ENCODE data around the gene BRPF3. TPM values are rescaled to one million over a fixed set of nuclear protein-coding genes. Genes with fewer than 3 reads are reported as not detected.

The BRPF3 gene
- total RNA-seq, 4 donors from 2014 or later, result 21.5 to 34.8 (median 22.3) TPM

DNA sequence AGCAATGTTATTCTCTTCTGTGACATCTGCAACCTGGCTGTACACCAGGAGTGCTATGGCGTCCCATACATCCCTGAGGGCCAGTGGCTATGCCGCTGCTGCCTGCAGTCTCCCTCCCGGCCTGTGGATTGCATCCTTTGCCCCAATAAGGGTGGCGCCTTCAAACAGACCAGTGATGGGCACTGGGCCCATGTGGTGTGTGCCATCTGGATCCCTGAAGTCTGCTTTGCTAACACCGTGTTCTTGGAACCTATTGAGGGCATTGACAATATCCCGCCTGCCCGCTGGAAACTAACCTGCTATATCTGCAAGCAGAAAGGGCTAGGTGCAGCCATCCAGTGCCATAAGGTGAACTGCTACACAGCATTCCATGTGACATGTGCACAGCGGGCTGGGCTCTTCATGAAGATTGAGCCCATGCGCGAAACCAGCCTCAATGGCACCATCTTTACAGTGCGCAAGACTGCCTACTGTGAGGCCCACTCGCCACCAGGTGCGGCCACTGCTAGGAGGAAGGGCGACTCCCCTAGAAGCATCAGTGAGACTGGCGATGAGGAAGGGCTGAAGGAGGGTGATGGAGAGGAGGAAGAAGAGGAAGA, 4.6 kb downstream of the BRPF3 start:
- DNase-seq (ENCODE audit: extremely low spot score), result no peak
- WGBS, result 97% methylated on average over 15 of the region's 15 CpGs
- intact Hi-C loops (cut with DNase I), result no loop called here
- Histone ChIP-seq H3K27ac (replicated peaks in 1 of 4) (no peak overlapping the region), H3K4me1 (peaks cover 9 to 69% (median 39%) of the 10 kb centered on the region in 4 donors), H3K9me3 (no peaks in the 10 kb centered on the region), H3K27me3 (no peaks in the 10 kb centered on the region), H3K4me3 (no peak overlapping the region), H3K36me3 (peaks cover 34 to 61% (median 56%) of the 10 kb centered on the region in 4 donors)
- TF ChIP-seq POLR2A (IDR thresholded peaks at IDR 0.05; ENCODE audit: low read depth), result no peak
- TF ChIP-seq, protein P1, sequence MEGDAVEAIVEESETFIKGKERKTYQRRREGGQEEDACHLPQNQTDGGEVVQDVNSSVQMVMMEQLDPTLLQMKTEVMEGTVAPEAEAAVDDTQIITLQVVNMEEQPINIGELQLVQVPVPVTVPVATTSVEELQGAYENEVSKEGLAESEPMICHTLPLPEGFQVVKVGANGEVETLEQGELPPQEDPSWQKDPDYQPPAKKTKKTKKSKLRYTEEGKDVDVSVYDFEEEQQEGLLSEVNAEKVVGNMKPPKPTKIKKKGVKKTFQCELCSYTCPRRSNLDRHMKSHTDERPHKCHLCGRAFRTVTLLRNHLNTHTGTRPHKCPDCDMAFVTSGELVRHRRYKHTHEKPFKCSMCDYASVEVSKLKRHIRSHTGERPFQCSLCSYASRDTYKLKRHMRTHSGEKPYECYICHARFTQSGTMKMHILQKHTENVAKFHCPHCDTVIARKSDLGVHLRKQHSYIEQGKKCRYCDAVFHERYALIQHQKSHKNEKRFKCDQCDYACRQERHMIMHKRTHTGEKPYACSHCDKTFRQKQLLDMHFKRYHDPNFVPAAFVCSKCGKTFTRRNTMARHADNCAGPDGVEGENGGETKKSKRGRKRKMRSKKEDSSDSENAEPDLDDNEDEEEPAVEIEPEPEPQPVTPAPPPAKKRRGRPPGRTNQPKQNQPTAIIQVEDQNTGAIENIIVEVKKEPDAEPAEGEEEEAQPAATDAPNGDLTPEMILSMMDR (IDR thresholded peaks at IDR 0.05), result no peak
- no peak for TF ChIP-seq POLR2AphosphoS5 (IDR thresholded peaks at IDR 0.05)
- TF ChIP-seq EP300 (IDR thresholded peaks at IDR 0.05), result no peak

GRCh38 chr6:36201612-36202011, 5.1 kb downstream of the BRPF3 start:
- intact Hi-C loops (cut with DNase I), result no loop called here
- Histone ChIP-seq H3K27me3 (no peaks in the 10 kb centered on the region), H3K36me3 (peaks cover 34 to 66% (median 60%) of the 10 kb centered on the region in 4 donors), H3K4me1 (peaks cover 9 to 68% (median 38%) of the 10 kb centered on the region in 4 donors), H3K27ac (replicated peaks in 1 of 4) (no peak overlapping the region), H3K9me3 (no peaks in the 10 kb centered on the region), H3K4me3 (no peak overlapping the region)
- DNase-seq (ENCODE audit: extremely low spot score), result no peak
- WGBS, result 60% methylated on average over 3 of the region's 3 CpGs
- TF ChIP-seq, protein P1 (IDR thresholded peaks at IDR 0.05), result no peak
- TF ChIP-seq EP300 (IDR thresholded peaks at IDR 0.05) (no peak), POLR2A (IDR thresholded peaks at IDR 0.05; ENCODE audit: low read depth) (no peak), POLR2AphosphoS5 (IDR thresholded peaks at IDR 0.05) (no peak)

- intact Hi-C loops (cut with DNase I), result no loop called here
- no peaks in the 10 kb centered on the region for H3K9me3 ChIP-seq
- peaks cover 9 to 68% (median 38%) of the 10 kb centered on the region in 4 donors for H3K4me1 ChIP-seq
- H3K4me3 ChIP-seq, result no peak overlapping the region
- 96% methylated on average over 4 of the region's 4 CpGs for WGBS
- TF ChIP-seq POLR2AphosphoS5 (IDR thresholded peaks at IDR 0.05) (no peak), POLR2A (IDR thresholded peaks at IDR 0.05; ENCODE audit: low read depth) (no peak), EP300 (IDR thresholded peaks at IDR 0.05) (no peak)
- TF ChIP-seq, protein P1 (IDR thresholded peaks at IDR 0.05), result no peak
- DNase-seq (ENCODE audit: extremely low spot score), result no peak
- H3K27ac ChIP-seq (replicated peaks in 1 of 4), result no peak overlapping the region
- H3K27me3 ChIP-seq, result no peaks in the 10 kb centered on the region
- peaks cover 39 to 71% (median 65%) of the 10 kb centered on the region in 4 donors for H3K36me3 ChIP-seq
Observed at GRCh38 chr6:36202101-36202500, 5.6 kb downstream of the BRPF3 start.

DNA sequence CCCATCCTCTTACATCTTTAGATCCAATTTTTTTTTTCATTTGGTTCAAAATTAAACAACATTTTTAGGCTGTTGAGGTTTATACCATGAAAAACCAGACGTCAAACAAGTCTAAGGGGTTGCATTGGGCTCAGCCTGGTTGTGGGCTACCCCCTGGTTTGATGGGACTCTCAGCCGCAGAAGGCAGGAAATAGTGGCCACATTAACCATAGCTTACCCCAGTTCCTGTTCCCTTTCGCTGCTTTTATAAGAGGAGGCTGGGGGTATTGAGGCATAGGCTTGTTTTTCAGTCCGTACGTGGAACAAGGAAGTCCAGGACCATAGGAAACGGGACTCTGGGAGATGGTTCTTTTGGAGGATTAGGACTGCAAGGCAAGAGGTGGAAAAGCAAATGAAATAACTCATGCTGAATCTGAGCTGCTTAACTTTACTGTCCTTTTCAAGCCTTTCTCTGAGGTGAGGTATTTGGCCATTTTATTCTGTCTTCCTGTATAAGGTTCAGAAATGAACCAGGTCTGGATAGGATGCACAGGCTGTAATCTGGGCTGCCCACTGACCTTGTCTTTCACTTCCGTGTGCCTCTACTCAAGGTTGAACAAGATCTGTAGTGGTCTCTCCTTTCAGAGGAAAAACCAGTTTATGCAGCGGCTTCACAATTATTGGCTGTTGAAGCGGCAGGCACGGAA, 7.7 kb downstream of the BRPF3 start:
- H3K36me3 ChIP-seq, result peaks cover 59 to 92% (median 86%) of the 10 kb centered on the region in 4 donors
- DNase-seq (ENCODE audit: extremely low spot score), result no peak
- intact Hi-C loops (cut with DNase I), result no loop called here

More for the DNA sequence above, 7.7 kb downstream of the BRPF3 start:
- TF ChIP-seq EP300 (IDR thresholded peaks at IDR 0.05) (no peak), POLR2A (IDR thresholded peaks at IDR 0.05; ENCODE audit: low read depth) (no peak), POLR2AphosphoS5 (IDR thresholded peaks at IDR 0.05) (no peak)
- TF ChIP-seq, protein P1 (IDR thresholded peaks at IDR 0.05), result no peak
- Histone ChIP-seq H3K4me1 (peaks cover 0 to 49% (median 21%) of the 10 kb centered on the region in 4 donors), H3K4me3 (no peak overlapping the region), H3K9me3 (no peaks in the 10 kb centered on the region), H3K27me3 (no peaks in the 10 kb centered on the region), H3K27ac (replicated peaks in 1 of 4) (no peak overlapping the region)
- 79% methylated on average over 10 of the region's 10 CpGs for WGBS
